Astrocyte (in vitro differentiated cells and primary cell): ENCODE measurements around the gene EXOSC7. TPM values are rescaled to one million over a fixed set of nuclear protein-coding genes. Genes with fewer than 3 reads are reported as not detected.
A peak's percentile ranks its signal among the peaks of the same experiment; 100 is the strongest.

Experiments
- DNase-seq: peaks from one replicate; pipeline ENCODE4 v3.0.0-alpha.2; 2010; ENCODE audit warnings: low read depth
- FAIRE-seq: peaks from 2 replicates; lab custom pipeline; 2011; peaks lifted over from hg19 to GRCh38; lab: Jason Lieb, UNC
- H2AFZ ChIP-seq: 2 replicates; pipeline ENCODE4 v1.6.0; 2012; ENCODE audit warnings: low read depth, low read length, inconsistent platforms
- H3K27ac ChIP-seq: 2 replicates; pipeline ENCODE4 v1.5.1; 2011; ENCODE audit warnings: low read depth, low read length, inconsistent platforms
- H3K27me3 ChIP-seq: 2 replicates; pipeline ENCODE4 v1.6.0; 2011; ENCODE audit warnings: low read length, inconsistent platforms; ENCODE audit not compliant: insufficient read depth
- H3K36me3 ChIP-seq: 2 replicates; pipeline ENCODE4 v1.5.1; 2011; ENCODE audit warnings: low read length, inconsistent platforms; ENCODE audit not compliant: insufficient read depth
- H3K4me1 ChIP-seq: 2 replicates; pipeline ENCODE4 v1.5.1; 2011; ENCODE audit warnings: low read length, inconsistent platforms; ENCODE audit not compliant: insufficient read depth
- H3K4me2 ChIP-seq: 2 replicates; pipeline ENCODE4 v1.6.0; 2012; ENCODE audit warnings: low read length, inconsistent platforms
- H3K4me3 ChIP-seq: 2 replicates; pipeline ENCODE4 v1.5.1; 2011; ENCODE audit warnings: low read depth, mild to moderate bottlenecking, low read length, inconsistent platforms; ENCODE audit not compliant: insufficient read depth
- H3K79me2 ChIP-seq: 2 replicates; pipeline ENCODE4 v1.6.0; 2012; ENCODE audit warnings: mild to moderate bottlenecking, low read length, inconsistent platforms; ENCODE audit not compliant: insufficient read depth
- H3K9ac ChIP-seq: 2 replicates; pipeline ENCODE4 v1.6.0; 2012; ENCODE audit warnings: mild to moderate bottlenecking, low read length, inconsistent platforms
- H3K9me3 ChIP-seq: 2 replicates; pipeline ENCODE4 v1.5.1; 2012; ENCODE audit warnings: low read depth, mild to moderate bottlenecking, low read length, inconsistent platforms; ENCODE audit not compliant: insufficient read depth
- H4K20me1 ChIP-seq: 2 replicates; pipeline ENCODE4 v1.6.0; 2012; ENCODE audit warnings: low read length, inconsistent platforms; ENCODE audit not compliant: insufficient read depth
- H3K27ac Mint-ChIP-seq: one replicate; pipeline ENCODE4 v1.8.0; 2021; ENCODE audit warnings: mild to moderate bottlenecking, mixed read lengths; ENCODE audit not compliant: unreplicated experiment
- H3K27me3 Mint-ChIP-seq: one replicate; pipeline ENCODE4 v1.8.0; 2021; ENCODE audit warnings: low read depth, mixed read lengths; ENCODE audit not compliant: unreplicated experiment
- H3K36me3 Mint-ChIP-seq: one replicate; pipeline ENCODE4 v1.8.0; 2021; ENCODE audit warnings: low read depth, mixed read lengths; ENCODE audit not compliant: unreplicated experiment
- H3K4me1 Mint-ChIP-seq: one replicate; pipeline ENCODE4 v1.8.0; 2021; ENCODE audit warnings: low read depth, mixed read lengths; ENCODE audit not compliant: unreplicated experiment
- H3K4me3 Mint-ChIP-seq: one replicate; pipeline ENCODE4 v1.8.0; 2021; ENCODE audit warnings: mild to moderate bottlenecking, moderate library complexity, mixed read lengths; ENCODE audit not compliant: unreplicated experiment
- H3K9me3 Mint-ChIP-seq: one replicate; pipeline ENCODE4 v1.8.0; 2021; ENCODE audit warnings: mild to moderate bottlenecking, mixed read lengths; ENCODE audit not compliant: unreplicated experiment
- EZH2 ChIP-seq: IDR thresholded peaks from 2 replicates; pipeline ENCODE4 v1.6.1; 2012; ENCODE audit warnings: mild to moderate bottlenecking, low read length, inconsistent platforms; ENCODE audit not compliant: insufficient read depth
- total RNA-seq: library from RNA; stranded (reverse); gene quantifications from 2 replicates; pipeline ENCODE4 v1.2.1, GENCODE V29; 2021
- TF ChIP-seq, protein P1 (sequence below): IDR thresholded peaks from 2 replicates; pipeline ENCODE4 v1.5.1; 2011; ENCODE audit warnings: low read depth, mild to moderate bottlenecking, inconsistent platforms, low read length, moderate library complexity; ENCODE audit not compliant: insufficient read depth

EXOSC7 gene
- total RNA-seq, 1 donor from 2014 or later = 38.6 TPM

GRCh38 chr3:45037720-45038455 lies 61.8 kb downstream of the EXOSC7 start:
- no peaks in the 10 kb centered on the region for H3K36me3 ChIP-seq
- no peaks in the 10 kb centered on the region for H3K4me1 ChIP-seq
- H3K9me3 Mint-ChIP-seq = no peaks in the 10 kb centered on the region
- H3K4me2 ChIP-seq = peak overlapping the region; percentile 42
- H3K4me3 Mint-ChIP-seq = no peak overlapping the region
- no peaks in the 10 kb centered on the region for H3K79me2 ChIP-seq
- no peak overlapping the region for H2AFZ ChIP-seq
- peaks cover 4% of the 10 kb centered on the region for H3K36me3 Mint-ChIP-seq
- FAIRE-seq (peak; percentile 97), DNase-seq (peak; percentile 75)
- H3K27ac ChIP-seq = no peak overlapping the region
- no peak overlapping the region for H3K27ac Mint-ChIP-seq
- H4K20me1 ChIP-seq = no peaks in the 10 kb centered on the region
- no peak overlapping the region for H3K4me3 ChIP-seq
- H3K27me3 ChIP-seq = peaks cover 2% of the 10 kb centered on the region
- H3K4me1 Mint-ChIP-seq = peaks cover 11% of the 10 kb centered on the region
- no peak overlapping the region for H3K9ac ChIP-seq
- H3K9me3 ChIP-seq = no peaks in the 10 kb centered on the region
- TF ChIP-seq EZH2 = no peak
- TF ChIP-seq, protein P1, sequence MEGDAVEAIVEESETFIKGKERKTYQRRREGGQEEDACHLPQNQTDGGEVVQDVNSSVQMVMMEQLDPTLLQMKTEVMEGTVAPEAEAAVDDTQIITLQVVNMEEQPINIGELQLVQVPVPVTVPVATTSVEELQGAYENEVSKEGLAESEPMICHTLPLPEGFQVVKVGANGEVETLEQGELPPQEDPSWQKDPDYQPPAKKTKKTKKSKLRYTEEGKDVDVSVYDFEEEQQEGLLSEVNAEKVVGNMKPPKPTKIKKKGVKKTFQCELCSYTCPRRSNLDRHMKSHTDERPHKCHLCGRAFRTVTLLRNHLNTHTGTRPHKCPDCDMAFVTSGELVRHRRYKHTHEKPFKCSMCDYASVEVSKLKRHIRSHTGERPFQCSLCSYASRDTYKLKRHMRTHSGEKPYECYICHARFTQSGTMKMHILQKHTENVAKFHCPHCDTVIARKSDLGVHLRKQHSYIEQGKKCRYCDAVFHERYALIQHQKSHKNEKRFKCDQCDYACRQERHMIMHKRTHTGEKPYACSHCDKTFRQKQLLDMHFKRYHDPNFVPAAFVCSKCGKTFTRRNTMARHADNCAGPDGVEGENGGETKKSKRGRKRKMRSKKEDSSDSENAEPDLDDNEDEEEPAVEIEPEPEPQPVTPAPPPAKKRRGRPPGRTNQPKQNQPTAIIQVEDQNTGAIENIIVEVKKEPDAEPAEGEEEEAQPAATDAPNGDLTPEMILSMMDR = peak; percentile 99
- peaks cover 35% of the 10 kb centered on the region for H3K27me3 Mint-ChIP-seq

DNA sequence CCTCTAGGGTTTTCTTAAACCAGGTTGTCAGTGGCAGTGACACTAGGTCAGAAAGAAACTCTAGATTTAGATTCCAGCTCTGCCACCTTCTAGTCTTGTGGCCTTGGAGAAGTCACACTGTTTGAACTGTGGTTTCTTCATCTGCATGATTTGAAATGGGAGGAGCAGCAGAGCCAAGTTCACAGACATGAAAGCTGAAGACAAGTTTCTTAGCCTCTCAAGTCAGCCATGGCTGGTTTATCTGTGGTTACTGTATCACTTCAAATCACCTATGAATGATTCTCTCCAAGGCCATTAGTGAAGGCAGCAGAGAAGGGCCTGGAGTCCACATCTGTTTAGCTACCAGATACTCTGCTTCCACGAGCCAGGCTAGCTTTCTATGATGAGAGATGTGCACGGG lies 65.6 kb downstream of the EXOSC7 start:
- Histone ChIP-seq H4K20me1 (no peaks in the 10 kb centered on the region), H3K36me3 (no peaks in the 10 kb centered on the region), H3K4me3 (no peak overlapping the region), H3K27me3 (no peaks in the 10 kb centered on the region), H3K27ac (no peak overlapping the region), H3K9me3 (no peaks in the 10 kb centered on the region), H3K4me1 (peaks cover 8% of the 10 kb centered on the region), H3K79me2 (no peaks in the 10 kb centered on the region), H3K9ac (no peak overlapping the region), H3K4me2 (no peak overlapping the region), H2AFZ (no peak overlapping the region)
- no peak for FAIRE-seq
- H3K4me3 Mint-ChIP-seq = no peak overlapping the region
- peaks cover 10% of the 10 kb centered on the region for H3K4me1 Mint-ChIP-seq
- no peak for DNase-seq
- TF ChIP-seq, protein P1 = no peak
- TF ChIP-seq EZH2 = no peak
- no peak overlapping the region for H3K27ac Mint-ChIP-seq
- H3K9me3 Mint-ChIP-seq = no peaks in the 10 kb centered on the region
- peaks cover 8% of the 10 kb centered on the region for H3K27me3 Mint-ChIP-seq
- H3K36me3 Mint-ChIP-seq = no peaks in the 10 kb centered on the region

DNA sequence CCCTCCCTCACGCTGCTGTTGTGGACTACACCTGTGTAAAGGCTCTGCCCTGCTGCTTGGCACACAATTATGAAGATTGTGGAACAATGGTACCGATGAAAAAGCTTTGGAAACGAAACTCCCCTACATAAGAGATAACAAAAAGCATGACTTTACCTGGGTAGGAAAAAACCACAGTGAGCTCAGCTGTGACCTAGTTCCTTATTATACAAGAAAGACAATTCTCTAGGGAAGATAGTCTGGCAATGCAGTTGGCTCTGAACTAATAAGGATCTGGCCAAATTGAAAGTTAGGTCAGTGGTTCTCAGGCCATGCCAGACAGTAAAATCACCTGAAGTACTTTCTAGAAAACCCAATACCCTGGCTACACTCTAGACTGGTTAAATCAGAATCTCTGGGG lies 66.1 kb downstream of the EXOSC7 start:
- Histone ChIP-seq H3K36me3 (no peaks in the 10 kb centered on the region), H3K4me1 (peaks cover 8% of the 10 kb centered on the region), H3K9ac (no peak overlapping the region), H3K4me2 (no peak overlapping the region), H3K9me3 (no peaks in the 10 kb centered on the region), H3K4me3 (no peak overlapping the region), H2AFZ (no peak overlapping the region), H3K27me3 (no peaks in the 10 kb centered on the region), H3K79me2 (no peaks in the 10 kb centered on the region), H3K27ac (no peak overlapping the region), H4K20me1 (no peaks in the 10 kb centered on the region)
- Mint-ChIP-seq H3K4me1 (peaks cover 10% of the 10 kb centered on the region), H3K36me3 (no peaks in the 10 kb centered on the region), H3K27ac (no peak overlapping the region), H3K27me3 (peaks cover 8% of the 10 kb centered on the region), H3K9me3 (no peaks in the 10 kb centered on the region), H3K4me3 (no peak overlapping the region)
- DNase-seq = no peak
- FAIRE-seq = no peak
- TF ChIP-seq, protein P1 = no peak
- no peak for TF ChIP-seq EZH2
